ENCODE results near the gene DGAT2L6. TPM values are rescaled to one million over a fixed set of nuclear protein-coding genes. Genes with fewer than 3 reads are reported as not detected.

Gene DGAT2L6
- total RNA-seq, 1 experiment from 2014 or later: not detected

DNA sequence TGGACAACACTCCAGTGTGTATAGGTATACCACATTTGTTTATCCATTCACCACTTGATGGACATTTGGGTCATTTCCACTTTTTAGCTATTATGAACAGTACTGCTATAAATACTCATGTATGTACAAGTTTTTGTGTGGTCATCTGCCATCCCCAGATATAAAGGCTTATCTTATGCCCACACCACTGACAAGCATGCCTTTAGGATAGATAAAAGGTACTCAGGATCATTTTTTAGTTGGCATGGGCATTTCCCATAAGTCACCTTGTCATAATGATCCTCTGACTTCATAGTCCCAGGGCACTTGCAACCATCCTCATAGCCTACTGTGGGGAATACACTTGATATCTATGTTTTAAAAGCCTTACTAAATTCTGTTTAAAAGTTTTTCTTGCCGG, 63.5 kb downstream of the DGAT2L6 start:
- TF ChIP-seq CTCF (conservative IDR thresholded peaks at IDR 0.05): no peak
- Mint-ChIP-seq H3K9me3 (peaks cover 52 to 68% of the 10 kb centered on the region in 2 experiments), H3K27me3 (ENCODE audit: low read depth) (no peaks in the 10 kb centered on the region), H3K4me1 (peaks cover 17% of the 10 kb centered on the region in 2 experiments), H3K27ac (no peak overlapping the region), H3K4me3 (no peak overlapping the region), H3K36me3 (ENCODE audit: insufficient read depth in 1 of 3, low read depth in 3 of 3) (peaks cover 0 to 2% (median 0%) of the 10 kb centered on the region in 3 experiments; a peak in 2 of 7 replicates)
- Histone ChIP-seq H3K18ac (ENCODE audit: insufficient read length, low read depth, low read length) (no peak overlapping the region), H2AK5ac (ENCODE audit: insufficient read length, low read length) (no peak overlapping the region), H3K27ac (ENCODE audit: insufficient read length, low read depth, low read length) (no peak overlapping the region), H3K4me2 (ENCODE audit: insufficient read depth, insufficient read length, low read length) (no peak overlapping the region), H3K23ac (ENCODE audit: insufficient read length, low read depth, low read length) (no peak overlapping the region), H3K9me3 (ENCODE audit: control insufficient read depth, low read depth, low read length) (peaks cover 35% of the 10 kb centered on the region), H3K4ac (ENCODE audit: low read depth, low read length) (no peak overlapping the region), H3K23me2 (ENCODE audit: insufficient read length, low read depth, low read length, poor library complexity, severe bottlenecking) (no peaks in the 10 kb centered on the region), H4K5ac (ENCODE audit: insufficient read length, low read depth, low read length) (no peak overlapping the region), H3K14ac (ENCODE audit: insufficient read depth, low read length) (no peak overlapping the region), H2BK120ac (ENCODE audit: low read depth, low read length, poor library complexity, severe bottlenecking) (no peak overlapping the region), H4K91ac (ENCODE audit: insufficient read length, low read depth, low read length) (no peak overlapping the region), H3K79me1 (ENCODE audit: insufficient read depth, low read depth, low read length, poor library complexity, severe bottlenecking) (no peaks in the 10 kb centered on the region), H3K9ac (ENCODE audit: extremely low read depth, insufficient read length, low read length) (no peak overlapping the region), H4K8ac (replicated peaks; ENCODE audit: insufficient read length, low read depth, low read length) (no peak overlapping the region), H3K56ac (ENCODE audit: insufficient read length, low read depth, low read length) (no peak overlapping the region), H2BK5ac (ENCODE audit: insufficient read length, low read length) (no peak overlapping the region), H3K79me2 (ENCODE audit: insufficient read depth, low read length) (no peaks in the 10 kb centered on the region), H3T11ph (ENCODE audit: low read length) (no peak overlapping the region), H2BK12ac (ENCODE audit: insufficient read length, low read depth, low read length) (no peak overlapping the region), H2AFZ (ENCODE audit: low read length) (no peak overlapping the region), H2BK15ac (ENCODE audit: low read depth, low read length) (no peak overlapping the region), H2BK20ac (ENCODE audit: low read depth, low read length, poor library complexity, severe bottlenecking) (no peak overlapping the region), H4K20me1 (ENCODE audit: control insufficient read depth, insufficient read depth, insufficient read length) (no peaks in the 10 kb centered on the region), H3K27me3 (ENCODE audit: insufficient read depth, low read length) (no peaks in the 10 kb centered on the region), H3K4me1 (ENCODE audit: insufficient read depth, low read length) (no peaks in the 10 kb centered on the region)
- no peak for DNase-seq
- no CpG with 5 or more reads among the region's 1 CpG for WGBS (ENCODE audit: extremely low coverage, insufficient read length, low lambda C conversion rate)
